ENCODE measurements around the gene TNIP3. TPM values are rescaled to one million over a fixed set of nuclear protein-coding genes. Genes with fewer than 3 reads are reported as not detected.

Gene TNIP3
- total and polyA plus RNA-seq, 11 donors: 0.07 to 0.59 (median 0.14) TPM; not detected in 8

DNA sequence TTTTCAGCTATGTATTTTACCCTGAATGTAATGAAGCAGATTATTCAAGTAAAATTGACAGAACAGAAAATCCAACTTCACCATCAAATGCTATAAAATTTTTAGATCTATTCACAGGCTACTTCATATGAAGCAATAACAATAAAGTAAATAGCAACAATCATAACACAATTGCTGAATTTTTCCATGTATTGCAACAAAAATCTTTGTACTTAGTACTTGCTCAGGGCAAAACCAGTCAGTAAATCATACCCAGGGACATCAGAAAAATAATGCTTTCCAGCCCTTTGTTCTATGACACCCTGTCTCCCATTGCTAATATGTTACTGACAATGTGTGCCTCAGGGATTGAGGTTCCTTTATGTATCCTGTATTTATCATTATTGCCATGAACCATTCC is 15.5 kb downstream of the TNIP3 start:
- Histone ChIP-seq H3K36me3 (no peaks in the 10 kb centered on the region), H3K4me1 (peaks cover 0 to 3% (median 0%) of the 10 kb centered on the region in 12 donors), H3K9me3 (no peaks in the 10 kb centered on the region), H3K27me3 (peaks cover 0 to 4% (median 0%) of the 10 kb centered on the region in 9 donors), H3K27ac (no peak overlapping the region), H3K4me3 (no peak overlapping the region)
- intact Hi-C loops (cut with DNase I): no loop called here
- ATAC-seq: no peak
- no peak for DNase-seq
- TF ChIP-seq POLR2A (IDR thresholded peaks at IDR 0.05): no peak
- TF ChIP-seq, protein P1, sequence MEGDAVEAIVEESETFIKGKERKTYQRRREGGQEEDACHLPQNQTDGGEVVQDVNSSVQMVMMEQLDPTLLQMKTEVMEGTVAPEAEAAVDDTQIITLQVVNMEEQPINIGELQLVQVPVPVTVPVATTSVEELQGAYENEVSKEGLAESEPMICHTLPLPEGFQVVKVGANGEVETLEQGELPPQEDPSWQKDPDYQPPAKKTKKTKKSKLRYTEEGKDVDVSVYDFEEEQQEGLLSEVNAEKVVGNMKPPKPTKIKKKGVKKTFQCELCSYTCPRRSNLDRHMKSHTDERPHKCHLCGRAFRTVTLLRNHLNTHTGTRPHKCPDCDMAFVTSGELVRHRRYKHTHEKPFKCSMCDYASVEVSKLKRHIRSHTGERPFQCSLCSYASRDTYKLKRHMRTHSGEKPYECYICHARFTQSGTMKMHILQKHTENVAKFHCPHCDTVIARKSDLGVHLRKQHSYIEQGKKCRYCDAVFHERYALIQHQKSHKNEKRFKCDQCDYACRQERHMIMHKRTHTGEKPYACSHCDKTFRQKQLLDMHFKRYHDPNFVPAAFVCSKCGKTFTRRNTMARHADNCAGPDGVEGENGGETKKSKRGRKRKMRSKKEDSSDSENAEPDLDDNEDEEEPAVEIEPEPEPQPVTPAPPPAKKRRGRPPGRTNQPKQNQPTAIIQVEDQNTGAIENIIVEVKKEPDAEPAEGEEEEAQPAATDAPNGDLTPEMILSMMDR (IDR thresholded peaks at IDR 0.05): no peak

DNA sequence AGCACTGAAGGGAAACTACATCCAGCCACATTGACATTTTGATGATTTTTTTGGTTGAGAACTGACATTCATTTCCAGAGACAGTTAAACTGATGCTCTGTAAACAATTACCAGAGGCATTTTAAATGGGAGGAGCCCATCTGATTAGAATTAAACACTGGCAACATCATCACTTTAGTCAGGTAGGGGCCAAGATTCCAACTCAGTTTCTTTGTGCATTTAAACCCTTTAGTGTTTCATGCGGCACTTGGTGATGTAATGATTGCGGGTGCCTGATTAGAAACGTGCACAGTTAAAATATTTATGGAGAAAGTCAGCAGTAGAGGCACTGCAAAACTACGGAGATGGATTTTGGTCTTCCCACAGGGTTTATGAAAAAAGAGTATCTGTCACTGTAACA is 16.1 kb downstream of the TNIP3 start:
- WGBS, 4 donors: 55 to 62% (median 61%) methylated on average over 4 of the region's 4 CpGs
- ATAC-seq (no peak), DNase-seq (no peak)
- Histone ChIP-seq H3K27ac (no peak overlapping the region), H3K9me3 (no peaks in the 10 kb centered on the region), H3K27me3 (peaks cover 0 to 4% (median 0%) of the 10 kb centered on the region in 9 donors), H3K4me1 (no peaks in the 10 kb centered on the region), H3K36me3 (no peaks in the 10 kb centered on the region), H3K4me3 (no peak overlapping the region)
- intact Hi-C loops (cut with DNase I): no loop called here
- TF ChIP-seq, protein P1 (IDR thresholded peaks at IDR 0.05): no peak
- no peak for TF ChIP-seq POLR2A (IDR thresholded peaks at IDR 0.05)

DNA sequence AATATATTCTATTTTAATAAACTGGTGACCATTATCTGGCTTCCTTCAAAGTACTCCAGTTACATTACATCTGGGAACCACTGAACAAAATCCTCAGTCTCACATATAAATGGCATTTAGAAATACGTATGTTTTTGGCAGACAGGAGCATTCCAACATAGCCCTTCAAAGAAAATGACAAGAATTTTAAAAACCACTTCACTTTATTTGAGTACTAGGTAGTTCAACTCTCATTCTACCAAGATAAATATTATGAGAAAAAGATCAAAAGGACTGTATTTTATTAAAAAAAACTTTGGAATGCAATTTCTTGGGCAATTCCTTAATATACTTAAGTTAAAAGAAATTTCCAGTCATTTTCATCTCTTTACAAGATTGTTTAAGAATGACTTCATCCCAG is 17.6 kb downstream of the TNIP3 start:
- no peaks in the 10 kb centered on the region for H3K36me3 ChIP-seq
- TF ChIP-seq POLR2A (IDR thresholded peaks at IDR 0.05): no peak
- TF ChIP-seq, protein P1 (IDR thresholded peaks at IDR 0.05): no peak
- no peak overlapping the region for H3K4me3 ChIP-seq
- DNase-seq: no peak
- 50 to 59% (median 54%) methylated on average over 1 of the region's 1 CpG for WGBS, 4 donors
- H3K27me3 ChIP-seq: peaks cover 0 to 4% (median 0%) of the 10 kb centered on the region in 9 donors
- no peak for ATAC-seq
- intact Hi-C loops (cut with DNase I): no loop called here
- no peak overlapping the region for H3K27ac ChIP-seq
- no peaks in the 10 kb centered on the region for H3K4me1 ChIP-seq
- no peaks in the 10 kb centered on the region for H3K9me3 ChIP-seq

DNA sequence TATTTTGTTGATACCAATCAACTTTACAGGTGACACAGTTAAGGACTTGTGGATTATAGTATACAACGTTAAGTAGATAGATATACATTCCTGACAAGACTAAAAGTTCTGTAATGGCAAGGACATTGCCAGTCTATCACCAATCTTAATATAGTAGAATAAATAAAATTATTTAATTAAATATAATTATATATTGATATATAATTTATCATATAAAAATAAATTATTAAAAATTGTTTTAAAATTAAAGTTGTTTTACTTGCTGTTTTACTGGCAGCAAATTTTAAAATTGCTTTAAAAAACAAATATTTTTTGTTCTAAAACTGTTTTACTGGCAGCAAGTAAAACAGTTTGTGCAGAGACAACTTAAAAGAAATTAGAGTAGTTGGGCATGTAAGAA is 18.7 kb downstream of the TNIP3 start:
- no peaks in the 10 kb centered on the region for H3K4me1 ChIP-seq
- intact Hi-C loops (cut with DNase I): no loop called here
- no peak for TF ChIP-seq POLR2A (IDR thresholded peaks at IDR 0.05)
- TF ChIP-seq, protein P1 (IDR thresholded peaks at IDR 0.05): no peak
- no peak for ATAC-seq
- 82 to 93% (median 85%) methylated on average over 1 of the region's 1 CpG for WGBS, 4 donors
- H3K27me3 ChIP-seq: peaks cover 0 to 4% (median 0%) of the 10 kb centered on the region in 9 donors
- H3K4me3 ChIP-seq: no peak overlapping the region
- no peak overlapping the region for H3K27ac ChIP-seq
- no peaks in the 10 kb centered on the region for H3K9me3 ChIP-seq
- DNase-seq: no peak
- no peaks in the 10 kb centered on the region for H3K36me3 ChIP-seq
